BE2C (cell line): ENCODE data around the gene LMO2.
A peak's percentile ranks its signal among the peaks of the same experiment; 100 is the strongest.

ENCODE experiments used
- DNase-seq: peaks from one replicate; pipeline ENCODE4 v3.0.0-alpha.2; 2020
- H3K27me3 ChIP-seq: fragments of 250-450 bp; sonication (Bioruptor Pico); 2 replicates; pipeline ENCODE4 v1.5.1; 2020; ENCODE audit warnings: mild to moderate bottlenecking
- H3K36me3 ChIP-seq: fragments of 250-450 bp; sonication (Bioruptor Pico); 2 replicates; pipeline ENCODE4 v1.5.1; 2020; ENCODE audit warnings: mild to moderate bottlenecking
- H3K4me1 ChIP-seq: fragments of 250-450 bp; sonication (Bioruptor Pico); 2 replicates; pipeline ENCODE4 v1.5.1; 2020
- H3K4me3 ChIP-seq: 2 replicates; pipeline ENCODE4 v1.5.1; 2011; ENCODE audit warnings: low read depth, low read length
- H3K9me3 ChIP-seq: fragments of 250-450 bp; sonication (Bioruptor Pico); 2 replicates; pipeline ENCODE4 v1.5.1; 2020
- TF ChIP-seq, protein P1 (sequence below): IDR thresholded peaks from 2 replicates; pipeline ENCODE4 v1.5.1; 2012; ENCODE audit warnings: mild to moderate bottlenecking, low read depth, low read length

LMO2 gene

GRCh38 chr11:33868647-33869461, 23.0 kb downstream of the LMO2 start:
- DNase-seq, result no peak
- peaks cover 30% of the 10 kb centered on the region for H3K27me3 ChIP-seq
- H3K9me3 ChIP-seq, result no peaks in the 10 kb centered on the region
- TF ChIP-seq, protein P1, sequence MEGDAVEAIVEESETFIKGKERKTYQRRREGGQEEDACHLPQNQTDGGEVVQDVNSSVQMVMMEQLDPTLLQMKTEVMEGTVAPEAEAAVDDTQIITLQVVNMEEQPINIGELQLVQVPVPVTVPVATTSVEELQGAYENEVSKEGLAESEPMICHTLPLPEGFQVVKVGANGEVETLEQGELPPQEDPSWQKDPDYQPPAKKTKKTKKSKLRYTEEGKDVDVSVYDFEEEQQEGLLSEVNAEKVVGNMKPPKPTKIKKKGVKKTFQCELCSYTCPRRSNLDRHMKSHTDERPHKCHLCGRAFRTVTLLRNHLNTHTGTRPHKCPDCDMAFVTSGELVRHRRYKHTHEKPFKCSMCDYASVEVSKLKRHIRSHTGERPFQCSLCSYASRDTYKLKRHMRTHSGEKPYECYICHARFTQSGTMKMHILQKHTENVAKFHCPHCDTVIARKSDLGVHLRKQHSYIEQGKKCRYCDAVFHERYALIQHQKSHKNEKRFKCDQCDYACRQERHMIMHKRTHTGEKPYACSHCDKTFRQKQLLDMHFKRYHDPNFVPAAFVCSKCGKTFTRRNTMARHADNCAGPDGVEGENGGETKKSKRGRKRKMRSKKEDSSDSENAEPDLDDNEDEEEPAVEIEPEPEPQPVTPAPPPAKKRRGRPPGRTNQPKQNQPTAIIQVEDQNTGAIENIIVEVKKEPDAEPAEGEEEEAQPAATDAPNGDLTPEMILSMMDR, result no peak
- H3K36me3 ChIP-seq, result no peaks in the 10 kb centered on the region
- no peaks in the 10 kb centered on the region for H3K4me1 ChIP-seq
- peak overlapping the region; percentile 22 for H3K4me3 ChIP-seq

GRCh38 chr11:33867996-33868646, 23.8 kb downstream of the LMO2 start:
- Histone ChIP-seq H3K36me3 (no peaks in the 10 kb centered on the region), H3K4me3 (no peak overlapping the region; the same call in 1 of the 2 replicates), H3K4me1 (no peaks in the 10 kb centered on the region), H3K27me3 (peaks cover 30% of the 10 kb centered on the region), H3K9me3 (no peaks in the 10 kb centered on the region)
- DNase-seq, result no peak
- TF ChIP-seq, protein P1, result no peak

GRCh38 chr11:33867561-33867960, 24.3 kb downstream of the LMO2 start:
- TF ChIP-seq, protein P1, result no peak
- H3K4me1 ChIP-seq, result no peaks in the 10 kb centered on the region
- no peaks in the 10 kb centered on the region for H3K36me3 ChIP-seq
- no peaks in the 10 kb centered on the region for H3K9me3 ChIP-seq
- H3K27me3 ChIP-seq, result peaks cover 30% of the 10 kb centered on the region
- DNase-seq, result no peak
- H3K4me3 ChIP-seq, result no peak overlapping the region

GRCh38 chr11:33866936-33867335, 24.9 kb downstream of the LMO2 start:
- H3K4me3 ChIP-seq, result no peak overlapping the region
- no peaks in the 10 kb centered on the region for H3K9me3 ChIP-seq
- TF ChIP-seq, protein P1, result no peak
- H3K4me1 ChIP-seq, result no peaks in the 10 kb centered on the region
- H3K36me3 ChIP-seq, result no peaks in the 10 kb centered on the region
- DNase-seq, result no peak
- H3K27me3 ChIP-seq, result peaks cover 30% of the 10 kb centered on the region

DNA sequence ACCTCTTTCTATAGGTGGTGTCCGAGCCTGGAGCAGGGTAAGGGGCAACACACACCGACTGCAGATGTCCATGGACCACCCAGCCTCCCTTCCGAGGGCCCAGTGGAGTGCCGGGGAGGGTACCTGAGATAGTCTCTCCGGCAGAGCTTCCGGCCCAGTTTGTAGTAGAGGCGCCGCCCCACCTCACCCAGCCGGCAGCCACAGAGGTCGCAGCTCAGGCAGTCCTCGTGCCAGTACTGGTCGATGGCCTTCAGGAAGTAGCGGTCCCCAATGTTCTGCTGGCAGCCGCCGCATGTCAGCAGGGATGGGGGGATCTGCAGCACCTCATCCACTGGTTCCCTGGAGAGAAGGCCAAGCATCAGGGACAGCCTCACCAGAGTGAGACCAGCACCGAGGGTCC, 27.4 kb downstream of the LMO2 start:
- Histone ChIP-seq H3K4me1 (no peaks in the 10 kb centered on the region), H3K9me3 (no peaks in the 10 kb centered on the region), H3K4me3 (no peak overlapping the region), H3K36me3 (no peaks in the 10 kb centered on the region), H3K27me3 (peaks cover 22% of the 10 kb centered on the region)
- DNase-seq, result no peak
- TF ChIP-seq, protein P1, result no peak
